Stimulated activated CD8-positive, alpha-beta memory T cell treated with anti-CD3 and anti-CD28 coated beads, Interleukin-12 subunit alpha, Interleukin-12 subunit beta, amount 100 ng/mL, for 24 hours (primary cell): ENCODE data around the gene TCERG1L.

Experiments used
- DNase-seq: peaks from one replicate; pipeline ENCODE4 v3.0.0-alpha.2; 2020; ENCODE audit errors: extremely low read depth

The TCERG1L gene

GRCh38 chr10:131207584-131208532 lies 103.7 kb downstream of the TCERG1L start:
- no peak for DNase-seq

- no peak for DNase-seq
Observed at GRCh38 chr10:131207176-131207575, 104.3 kb downstream of the TCERG1L start.

GRCh38 chr10:131206111-131206995 lies 105.2 kb downstream of the TCERG1L start:
- no peak for DNase-seq

- no peak for DNase-seq
Observed at GRCh38 chr10:131205556-131205955, 106.0 kb downstream of the TCERG1L start.

- no peak for DNase-seq
Observed at GRCh38 chr10:131204406-131205152, 106.9 kb downstream of the TCERG1L start.

- DNase-seq: no peak
Observed at GRCh38 chr10:131203456-131204357, 107.8 kb downstream of the TCERG1L start.

GRCh38 chr10:131202990-131203389 lies 108.5 kb downstream of the TCERG1L start:
- no peak for DNase-seq

- DNase-seq: no peak
Observed at GRCh38 chr10:131201741-131202515, 109.6 kb downstream of the TCERG1L start.

GRCh38 chr10:131200856-131201470 lies 110.6 kb downstream of the TCERG1L start:
- no peak for DNase-seq

- DNase-seq: no peak
Observed at GRCh38 chr10:131199646-131200045, 111.9 kb downstream of the TCERG1L start.

- no peak for DNase-seq
Observed at GRCh38 chr10:131198843-131199242, 112.7 kb downstream of the TCERG1L start.

- DNase-seq: no peak
Observed at GRCh38 chr10:131198401-131198800, 113.1 kb downstream of the TCERG1L start.

- no peak for DNase-seq
Observed at GRCh38 chr10:131196176-131196885, 115.2 kb downstream of the TCERG1L start.

- DNase-seq: no peak
Observed at GRCh38 chr10:131195558-131196159, 115.9 kb downstream of the TCERG1L start.

GRCh38 chr10:131195116-131195515 lies 116.4 kb downstream of the TCERG1L start:
- DNase-seq: no peak

- no peak for DNase-seq
Observed at GRCh38 chr10:131193923-131194322, 117.6 kb downstream of the TCERG1L start.

GRCh38 chr10:131188494-131188893 lies 123.0 kb downstream of the TCERG1L start:
- DNase-seq: no peak

- DNase-seq: no peak
Observed at GRCh38 chr10:131187926-131188325, 123.6 kb downstream of the TCERG1L start.
